HG02759 (cell line): ENCODE results near the gene ACYP2.

ENCODE experiments used
- ATAC-seq: cut with Tn5 transposase; IDR thresholded peaks from one replicate; pipeline ENCODE4 v1.9.1; 2021; ENCODE audit warnings: mild to moderate bottlenecking, moderate library complexity; ENCODE audit not compliant: unreplicated experiment

Gene ACYP2

DNA sequence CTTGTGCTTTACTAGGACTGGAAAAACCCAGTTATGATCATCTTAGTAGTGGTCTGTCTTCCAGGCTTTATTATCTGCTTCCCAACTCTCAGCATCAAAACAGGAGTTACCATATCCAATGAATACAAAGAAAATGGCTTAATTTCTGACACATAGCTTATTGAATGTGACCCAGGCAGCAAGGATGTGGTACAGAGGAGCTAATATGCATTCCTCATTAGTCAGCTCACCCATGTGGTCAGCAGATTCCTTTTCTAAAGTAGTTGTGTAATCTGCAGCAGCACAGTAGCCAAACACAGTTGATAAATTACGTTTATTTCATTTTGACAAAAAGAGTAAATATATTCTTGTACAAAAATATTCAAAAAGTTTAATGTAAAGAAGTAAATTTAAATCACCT is 97.0 kb downstream of the ACYP2 start:
- ATAC-seq, result no peak

DNA sequence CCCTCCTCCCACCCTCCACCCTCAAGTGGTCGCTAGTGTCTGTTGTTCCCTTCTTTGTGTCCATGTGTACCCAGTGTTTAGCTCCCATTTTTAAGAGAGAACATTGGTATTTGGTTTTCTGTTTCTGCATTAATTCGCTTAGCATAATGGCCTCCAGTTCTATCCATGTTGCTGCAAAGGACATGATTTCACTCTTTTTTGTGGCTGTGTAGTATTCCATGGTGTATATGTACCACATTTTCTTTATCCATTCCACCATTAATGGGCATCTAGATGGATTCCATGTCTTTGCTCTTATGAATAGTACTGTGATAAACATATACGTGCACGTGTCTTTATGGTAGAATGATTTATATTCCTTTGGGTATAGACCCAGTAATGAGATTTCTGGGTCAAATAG is 97.7 kb downstream of the ACYP2 start:
- ATAC-seq, result no peak

DNA sequence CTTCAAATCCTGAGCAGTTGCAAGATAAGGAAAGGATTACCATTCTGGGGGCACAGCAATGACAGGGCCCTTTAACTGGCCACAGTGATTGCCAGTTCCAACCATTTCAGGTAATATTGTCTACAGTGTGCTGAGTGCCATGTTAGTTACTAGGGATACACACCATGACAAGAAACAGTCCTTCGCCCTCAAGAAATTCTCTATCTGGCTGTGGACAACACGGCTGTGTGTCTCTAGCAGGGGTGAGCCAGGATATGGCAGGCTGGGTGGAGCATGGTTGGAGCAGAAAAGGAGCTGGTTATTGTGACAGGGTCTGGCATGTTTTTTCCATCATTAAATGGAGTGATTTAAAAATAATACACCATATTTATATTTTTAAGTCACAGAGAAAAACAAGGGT is 109.6 kb downstream of the ACYP2 start:
- ATAC-seq, result no peak

DNA sequence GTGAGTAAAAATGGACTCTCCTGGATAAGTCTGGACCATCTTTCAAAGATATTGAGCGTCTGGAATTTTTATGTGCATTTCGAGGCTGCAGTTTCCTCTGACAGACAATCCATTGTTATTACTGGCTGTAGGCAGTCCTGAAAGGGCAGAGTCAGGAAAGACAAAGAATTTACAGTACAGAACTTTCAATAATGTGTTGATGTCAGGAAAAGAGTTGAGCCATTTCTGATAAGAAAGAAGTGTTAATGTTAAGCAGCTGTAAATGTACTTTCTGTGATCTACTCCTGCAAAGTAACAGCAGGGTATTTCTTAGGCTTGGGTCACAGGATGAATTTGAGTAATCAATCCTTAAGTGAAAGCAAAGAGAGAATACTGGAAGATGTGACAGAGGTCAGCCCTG is 110.8 kb downstream of the ACYP2 start:
- ATAC-seq, result no peak

DNA sequence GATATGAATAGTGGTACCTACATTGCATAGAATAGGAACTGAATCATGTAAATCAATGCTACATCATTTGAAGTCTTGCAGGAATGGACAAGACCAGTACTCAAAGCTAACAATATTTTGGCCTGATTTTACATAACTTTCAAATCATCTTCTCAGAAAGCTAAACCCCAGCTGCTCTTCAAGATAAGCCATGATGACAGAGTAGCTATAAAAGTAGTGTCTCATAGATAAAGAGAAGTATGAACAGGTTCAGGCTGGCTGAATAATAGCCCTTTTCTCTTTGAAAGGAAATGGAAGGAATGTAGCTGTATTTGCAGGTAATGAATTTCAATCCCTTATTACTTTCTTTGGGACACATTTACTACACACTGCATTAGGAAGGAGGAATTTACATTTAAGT is 112.4 kb downstream of the ACYP2 start:
- ATAC-seq, result no peak

DNA sequence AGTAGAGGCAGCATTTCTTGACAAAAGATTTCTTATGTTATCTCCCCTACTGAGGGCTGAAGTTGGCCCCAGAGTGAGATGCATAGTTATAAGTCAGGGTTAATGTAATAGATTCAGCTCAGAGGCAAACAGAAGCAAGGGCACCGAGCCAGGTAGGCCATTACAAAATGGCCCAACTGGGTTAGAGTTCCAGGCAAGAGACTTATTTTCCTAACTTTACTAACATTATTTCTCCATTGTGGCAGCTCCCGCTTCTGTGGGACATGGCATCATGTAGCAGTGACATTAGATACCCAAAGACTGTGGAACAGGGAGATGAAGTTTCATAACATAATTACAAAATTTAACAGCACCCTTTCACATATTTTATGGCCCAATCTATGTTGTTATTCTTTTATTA is 113.5 kb downstream of the ACYP2 start:
- ATAC-seq, result no peak

DNA sequence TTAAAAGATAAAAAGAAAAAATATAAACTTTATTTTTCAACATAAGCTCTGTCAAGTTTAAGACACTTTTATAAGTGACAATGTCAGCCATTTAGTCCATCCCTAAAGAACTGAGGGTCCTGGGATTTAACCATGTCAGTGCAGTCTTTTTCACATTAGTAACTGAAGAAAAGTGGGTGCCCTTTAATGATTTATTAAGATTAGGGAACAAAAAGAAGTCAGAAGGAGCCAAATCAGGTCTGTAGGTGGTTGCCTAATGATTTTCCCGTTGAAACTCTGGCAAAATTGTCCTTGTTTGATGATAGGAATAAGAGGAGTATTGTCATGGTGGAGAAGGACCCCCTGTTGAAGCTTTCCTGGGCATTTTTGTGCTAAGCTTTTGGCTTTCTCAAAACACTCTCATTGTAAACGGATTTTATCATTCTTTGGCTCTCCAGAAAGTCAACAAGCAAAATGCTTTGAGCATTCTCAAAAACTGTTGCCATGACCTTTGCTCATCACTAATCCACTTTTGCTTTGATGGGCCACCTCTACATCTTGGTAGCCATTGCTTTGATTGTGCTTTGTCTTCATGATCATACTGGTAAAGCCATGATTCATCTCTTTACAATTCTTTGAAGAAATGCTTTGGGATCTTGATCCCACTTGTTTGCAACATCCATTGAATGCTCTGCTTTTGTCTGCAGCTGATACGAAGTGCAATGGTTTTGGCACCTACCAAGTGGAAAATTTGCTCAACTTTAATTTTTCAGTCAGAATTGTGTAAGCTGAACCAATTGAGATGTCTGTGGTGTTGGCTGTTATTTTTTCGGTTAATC is 118.6 kb downstream of the ACYP2 start:
- ATAC-seq, result no peak

DNA sequence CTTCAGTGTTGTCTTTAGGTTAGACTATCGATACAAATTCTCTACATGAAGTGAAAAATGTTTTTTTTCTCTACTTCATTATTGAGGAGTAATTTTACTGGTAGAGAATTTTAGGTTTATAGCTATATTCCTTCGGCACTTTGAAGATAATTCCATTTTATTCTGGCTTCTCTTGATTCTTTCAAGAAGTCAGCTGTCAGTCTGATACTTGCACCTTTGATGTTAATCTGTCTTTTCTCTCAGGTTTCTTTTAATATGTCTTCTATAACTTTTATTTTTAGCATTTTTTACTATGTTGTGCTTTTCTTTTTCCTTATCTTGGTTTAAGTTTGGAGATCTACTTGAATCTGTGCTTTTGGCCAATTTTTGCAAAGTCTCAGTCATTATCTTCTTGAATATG is 122.0 kb downstream of the ACYP2 start:
- no peak for ATAC-seq

DNA sequence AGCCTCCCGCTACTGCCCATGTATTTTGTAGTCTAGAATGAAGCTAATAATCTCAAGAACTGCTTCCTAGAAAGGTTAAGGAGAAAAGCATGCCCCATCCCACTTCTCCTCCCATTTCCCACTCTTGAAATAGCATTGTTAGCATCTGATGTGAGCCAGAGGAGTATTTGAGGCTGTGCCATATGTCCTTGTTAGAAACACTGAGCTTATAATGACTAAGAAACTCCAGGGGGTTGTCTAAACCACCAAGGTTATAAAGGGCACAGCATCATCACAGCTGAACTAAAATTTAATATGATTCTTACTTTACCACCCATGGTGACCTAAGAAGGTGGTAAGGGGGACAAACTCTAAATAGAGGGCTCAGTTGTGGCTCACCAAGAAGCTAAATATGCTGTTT is 124.0 kb downstream of the ACYP2 start:
- ATAC-seq, result no peak

DNA sequence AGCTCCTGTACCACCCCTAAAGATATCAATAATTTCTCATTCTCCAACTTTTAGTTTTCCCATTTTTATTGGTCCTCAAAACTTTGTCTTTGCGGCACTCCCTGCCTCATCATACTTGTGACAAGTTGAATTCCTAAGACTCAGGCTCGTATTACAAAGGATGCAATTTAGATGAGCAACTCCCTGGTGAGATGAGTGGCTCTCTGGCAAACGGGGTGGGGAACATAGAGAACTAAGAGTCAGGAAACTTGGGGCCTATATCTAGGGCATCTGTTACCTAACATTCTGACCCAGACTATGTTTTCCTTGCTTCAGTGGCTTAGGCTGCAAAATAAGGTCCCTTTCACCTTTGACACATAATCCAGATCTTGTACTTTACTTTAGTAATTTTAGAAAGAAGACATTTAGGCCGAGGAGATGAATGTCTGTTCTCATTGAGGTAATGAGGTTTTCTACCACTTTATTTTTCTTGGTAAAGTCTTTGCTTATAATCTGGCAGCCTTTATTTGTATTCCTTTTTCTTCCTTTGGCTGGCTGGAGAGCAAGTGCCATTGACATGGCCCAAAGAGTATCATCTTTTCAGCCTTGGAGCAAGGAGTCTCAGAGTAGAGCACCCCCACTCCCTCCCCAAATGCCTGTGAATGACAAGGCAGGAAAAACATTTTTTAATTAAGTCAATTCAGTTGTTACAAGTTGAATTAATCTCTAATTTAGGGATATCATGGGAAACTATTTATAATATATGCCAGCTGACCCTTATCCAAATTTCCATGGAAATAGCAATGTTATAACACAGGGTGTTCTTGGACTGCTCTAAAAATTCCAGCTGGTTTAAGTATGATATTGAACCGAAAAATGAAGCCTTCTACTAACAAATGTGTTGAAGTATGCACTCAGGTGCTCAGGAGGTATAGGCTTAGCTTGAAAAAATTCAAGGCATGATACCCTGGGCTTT is 125.4 kb downstream of the ACYP2 start:
- ATAC-seq, result no peak

DNA sequence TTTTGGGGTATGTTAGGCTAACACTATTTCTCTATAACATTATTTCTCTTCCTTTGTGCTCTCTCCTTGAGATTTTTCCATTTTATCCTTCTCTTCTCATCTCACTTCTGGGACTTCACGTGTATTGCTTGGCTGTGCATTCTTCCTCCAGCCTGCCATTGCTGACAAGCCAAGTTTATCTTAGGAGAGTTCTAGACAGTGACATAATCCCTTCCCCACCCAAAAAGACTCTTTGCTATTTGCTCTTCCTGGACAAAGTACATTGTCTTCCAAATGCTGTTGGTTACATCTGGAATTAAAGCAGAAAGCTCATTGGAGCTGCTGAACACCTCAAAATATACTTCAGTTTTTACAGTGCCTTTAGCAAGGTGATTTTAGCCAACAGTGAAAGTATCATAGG is 131.7 kb downstream of the ACYP2 start:
- no peak for ATAC-seq

DNA sequence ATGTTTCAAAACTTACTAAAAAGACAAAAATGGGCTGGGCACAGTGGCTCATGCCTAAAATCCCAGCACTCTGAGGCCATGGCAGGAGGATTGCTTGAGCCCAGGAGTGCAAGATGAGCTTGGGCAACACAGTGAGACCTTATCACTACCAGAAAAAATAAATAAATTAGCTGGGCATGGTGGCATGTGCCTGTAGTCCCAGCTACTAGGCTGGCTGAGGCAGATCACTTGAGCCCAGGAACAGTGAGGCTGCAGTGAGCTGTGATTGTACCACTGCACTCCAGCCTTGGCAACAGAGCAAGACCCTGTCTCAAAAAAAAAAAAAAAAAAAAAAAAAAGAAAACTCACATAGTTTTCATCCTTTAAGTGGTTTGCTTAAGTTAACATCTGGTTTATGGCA is 134.2 kb downstream of the ACYP2 start:
- ATAC-seq, result no peak

DNA sequence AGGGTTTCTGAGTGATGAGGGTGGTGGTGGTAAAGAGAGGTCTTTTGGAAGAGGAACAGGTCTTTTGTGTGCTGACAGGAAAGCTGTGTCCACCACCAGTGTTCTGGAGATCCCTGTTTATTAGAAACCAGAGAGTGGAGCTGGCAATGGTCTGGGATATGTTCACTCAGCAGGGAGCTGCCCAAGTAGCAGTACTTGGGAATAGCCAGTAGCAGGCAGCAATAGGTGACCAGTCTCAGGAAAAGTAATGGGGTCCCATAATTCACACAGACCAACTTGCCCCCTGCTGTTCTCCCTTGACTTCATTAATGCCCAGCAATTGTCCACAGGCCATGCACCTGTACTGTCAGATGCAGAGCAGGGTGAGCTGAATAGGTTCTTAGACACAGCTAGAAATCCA is 138.8 kb downstream of the ACYP2 start:
- no peak for ATAC-seq

DNA sequence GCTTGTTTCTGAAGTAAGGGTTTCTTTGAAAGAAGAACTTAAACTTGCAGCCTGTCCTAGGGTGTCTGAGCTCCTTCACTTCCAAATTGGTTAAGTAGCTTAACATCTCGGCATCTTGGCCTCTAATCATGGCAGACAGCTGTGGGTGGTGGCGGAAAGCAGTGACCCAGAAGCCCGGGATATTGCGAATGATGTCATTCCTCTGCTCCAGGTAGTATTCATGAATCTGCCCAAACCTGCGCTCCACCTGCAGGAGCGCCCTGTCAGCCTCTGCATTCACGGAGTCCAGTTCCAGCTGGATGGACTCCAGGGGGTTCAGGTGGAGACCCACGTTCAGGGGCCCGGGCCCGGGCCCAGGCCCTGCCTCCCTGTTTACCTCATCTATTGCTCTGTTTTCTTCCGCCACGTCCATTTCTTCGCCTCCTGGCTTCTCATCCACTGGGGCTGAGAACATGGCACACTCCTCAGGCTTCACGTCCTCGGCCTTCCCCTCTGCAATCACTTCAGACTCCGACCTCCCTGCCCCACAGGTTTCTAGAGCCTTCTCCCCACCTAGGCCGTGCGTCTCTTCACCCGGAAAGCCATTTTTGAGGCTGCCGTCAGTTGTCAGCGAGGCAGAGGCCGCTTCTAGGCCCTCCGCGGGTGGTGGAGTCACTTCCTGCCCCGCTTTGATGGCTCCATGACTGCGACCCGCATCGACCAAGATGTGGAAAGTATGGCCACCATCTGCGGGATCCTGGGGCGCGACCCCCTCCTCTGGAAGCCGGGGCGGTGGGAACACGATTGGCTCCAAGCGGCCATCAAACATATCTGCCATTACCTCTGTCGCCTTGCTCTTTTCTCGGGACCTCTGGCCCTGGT is 140.0 kb downstream of the ACYP2 start:
- ATAC-seq, result no peak

DNA sequence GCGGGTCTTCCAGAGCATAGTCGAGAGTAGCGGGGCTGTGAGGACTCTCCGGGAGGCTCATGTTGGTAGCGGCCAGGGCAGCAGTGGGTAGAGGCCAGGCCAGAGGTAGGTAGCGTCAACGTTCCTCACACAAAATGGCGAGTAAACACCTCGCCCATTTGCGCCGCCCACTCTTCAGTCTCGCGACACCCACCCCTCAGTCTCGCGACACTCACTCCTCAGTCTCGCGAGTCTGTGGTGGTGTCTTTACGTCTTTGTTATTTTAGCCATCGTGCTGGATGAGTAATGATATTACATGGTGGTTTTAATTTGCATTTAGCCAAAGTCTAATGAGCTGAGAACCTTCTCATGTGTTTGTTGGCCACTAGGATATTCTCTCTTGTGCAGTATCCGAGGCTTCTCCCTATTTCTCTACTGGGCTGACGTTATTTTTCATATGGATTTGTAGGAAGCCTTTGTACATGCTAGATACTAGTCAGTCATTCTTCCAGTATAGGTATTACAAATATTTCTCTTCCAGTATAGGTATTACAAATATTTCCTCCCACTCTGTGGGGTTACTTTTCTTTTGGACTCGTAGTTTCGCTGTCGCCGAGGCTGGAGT is 140.8 kb downstream of the ACYP2 start, which contains the start of gene TSPYL6:
TSPYL6 (minus strand) TSS at position 139 of the 604 bp plus-strand sequence; CDS start at position 61, 78 bp downstream.
- ATAC-seq, result no peak

DNA sequence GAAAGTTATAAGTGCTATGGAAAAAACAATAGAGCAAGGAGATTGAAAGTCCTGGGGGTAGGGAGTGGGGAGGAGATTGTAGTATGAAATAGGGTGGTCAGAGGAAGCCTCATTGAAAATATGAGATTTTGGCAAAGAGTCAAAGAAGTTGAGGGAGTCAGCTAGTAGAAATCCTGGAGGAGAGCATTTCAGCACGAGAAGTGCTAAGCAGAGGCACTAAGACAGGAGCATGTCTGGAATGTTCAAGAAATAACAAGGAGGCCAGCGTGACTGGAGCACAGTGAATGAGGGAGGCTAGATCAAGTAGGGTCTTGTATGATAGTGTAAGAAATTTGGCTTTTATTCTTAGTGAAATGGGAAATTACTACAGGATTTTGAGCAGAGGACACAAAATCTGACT is 142.8 kb downstream of the ACYP2 start:
- no peak for ATAC-seq

DNA sequence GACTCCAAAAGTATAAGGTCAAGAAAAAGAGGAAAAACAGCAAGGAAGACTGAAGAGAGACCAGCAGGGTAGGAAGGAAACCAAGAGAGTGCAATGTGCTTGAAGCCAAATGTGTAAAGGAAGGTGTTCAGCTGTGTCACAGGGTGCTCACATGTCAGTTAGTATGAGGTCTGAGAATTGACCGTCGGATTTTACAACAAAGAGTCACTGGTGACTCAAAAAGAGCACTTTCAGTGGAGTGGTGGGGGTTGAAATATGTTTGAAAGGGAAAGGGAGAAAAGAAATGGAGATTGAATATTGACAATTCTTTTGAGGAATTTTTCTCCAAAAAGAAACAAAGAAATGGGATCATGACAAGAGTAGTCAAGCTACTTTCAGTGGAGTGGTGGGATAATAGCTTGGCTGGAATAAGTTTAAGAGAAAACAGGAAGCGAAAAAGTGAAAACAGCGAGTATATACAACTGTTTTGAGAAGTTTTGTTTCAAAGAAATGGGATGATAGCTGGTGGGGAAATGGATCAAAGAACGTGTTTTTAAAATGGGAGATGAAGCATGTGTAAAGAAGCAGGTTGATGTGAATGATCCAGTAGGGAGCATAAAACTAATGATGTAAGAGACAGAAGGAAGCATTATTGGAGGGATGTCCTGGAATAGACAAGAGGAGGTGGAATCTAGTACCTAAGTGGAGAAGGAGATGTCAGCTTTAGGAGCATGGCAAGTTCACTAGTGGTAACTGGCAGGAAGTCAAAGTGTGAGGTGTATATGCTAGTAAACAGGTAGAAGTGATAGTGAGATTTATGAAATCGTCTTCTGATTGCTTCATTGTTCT is 144.2 kb downstream of the ACYP2 start:
- no peak for ATAC-seq

DNA sequence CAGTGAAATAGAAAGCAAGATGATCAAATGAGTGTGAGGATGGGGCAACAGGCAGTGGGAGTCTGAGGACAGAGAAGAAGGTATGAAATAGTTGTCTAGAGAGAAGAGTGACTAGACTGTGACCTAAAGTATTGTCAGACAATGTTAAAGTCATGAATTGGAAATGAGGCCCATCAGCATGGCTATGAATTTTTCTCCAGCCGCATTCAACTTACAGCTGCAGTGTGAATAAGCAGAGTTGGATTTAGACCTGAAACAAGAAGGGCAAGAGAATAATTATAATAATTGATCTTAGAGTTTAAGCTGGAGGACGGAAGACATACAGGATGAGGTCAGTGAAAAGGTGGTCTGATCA is 144.8 kb downstream of the ACYP2 start:
- ATAC-seq, result no peak

DNA sequence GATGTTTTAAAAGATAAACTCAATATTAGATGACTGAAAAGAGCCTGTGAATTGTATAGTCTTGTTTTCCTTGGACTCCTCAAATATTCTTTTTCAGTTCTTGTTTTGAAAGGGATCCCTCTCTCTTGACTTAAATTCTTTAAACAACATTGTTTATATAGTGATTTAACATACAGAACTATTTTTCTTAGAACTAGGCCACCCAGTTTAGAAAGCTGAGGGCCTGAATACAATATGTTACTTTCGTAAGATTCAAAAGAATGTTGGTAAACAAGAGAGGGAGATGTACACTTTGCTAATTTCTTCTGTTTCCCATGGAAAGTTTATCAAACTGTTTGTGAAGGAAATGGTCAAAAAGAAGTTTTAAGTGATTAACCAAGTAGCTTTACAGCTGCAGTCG is 146.1 kb downstream of the ACYP2 start:
- ATAC-seq, result no peak
